ENCODE measurements around the gene MDM1. TPM values are rescaled to one million over a fixed set of nuclear protein-coding genes. Genes with fewer than 3 reads are reported as not detected.
A peak's percentile ranks its signal among the peaks of the same experiment; 100 is the strongest.

Gene MDM1
- total RNA-seq, 3 donors from 2014 or later, result 10.6 to 11.1 (median 11.1) TPM

GRCh38 chr12:68364893-68365725 lies 32.9 kb upstream of the MDM1 start:
- ATAC-seq, result peak; percentile 94 to 95
- Mint-ChIP-seq H3K27me3 (ENCODE audit: low read depth) (no peaks in the 10 kb centered on the region), H3K4me1 (ENCODE audit: low read depth) (peaks cover 66% of the 10 kb centered on the region)

GRCh38 chr12:68364328-68364727 lies 32.2 kb upstream of the MDM1 start:
- H3K27me3 Mint-ChIP-seq (ENCODE audit: low read depth), result no peaks in the 10 kb centered on the region
- H3K9me3 Mint-ChIP-seq, result no peaks in the 10 kb centered on the region
- DNase-seq (no peak), ATAC-seq (no peak)
- no peaks in the 10 kb centered on the region for H3K36me3 Mint-ChIP-seq (ENCODE audit: insufficient read depth)
- peak overlapping the region; percentile 73 for H3K4me3 Mint-ChIP-seq
- H3K4me1 Mint-ChIP-seq (ENCODE audit: low read depth), result peaks cover 64% of the 10 kb centered on the region

More at GRCh38 chr12:68364893-68365725, 32.9 kb upstream of the MDM1 start:
- peak; percentile 54 for DNase-seq
- Mint-ChIP-seq H3K9me3 (no peaks in the 10 kb centered on the region), H3K4me3 (peak overlapping the region; percentile 73), H3K36me3 (ENCODE audit: insufficient read depth) (no peaks in the 10 kb centered on the region)

- H3K4me3 Mint-ChIP-seq, result no peak overlapping the region
- no peaks in the 10 kb centered on the region for H3K9me3 Mint-ChIP-seq
- no peaks in the 10 kb centered on the region for H3K36me3 Mint-ChIP-seq (ENCODE audit: insufficient read depth)
- H3K27me3 Mint-ChIP-seq (ENCODE audit: low read depth), result no peaks in the 10 kb centered on the region
- DNase-seq (no peak), ATAC-seq (no peak)
- peaks cover 50% of the 10 kb centered on the region for H3K4me1 Mint-ChIP-seq (ENCODE audit: low read depth)
These were observed 29.8 kb upstream of the MDM1 start for GRCh38 chr12:68361953-68362352.

GRCh38 chr12:68359674-68360073 lies 27.5 kb upstream of the MDM1 start:
- DNase-seq (no peak), ATAC-seq (no peak)
- no peaks in the 10 kb centered on the region for H3K36me3 Mint-ChIP-seq (ENCODE audit: insufficient read depth)
- H3K27me3 Mint-ChIP-seq (ENCODE audit: low read depth), result no peaks in the 10 kb centered on the region
- H3K4me3 Mint-ChIP-seq, result no peak overlapping the region
- no peaks in the 10 kb centered on the region for H3K9me3 Mint-ChIP-seq
- peaks cover 31% of the 10 kb centered on the region for H3K4me1 Mint-ChIP-seq (ENCODE audit: low read depth)

GRCh38 chr12:68358532-68359485 lies 26.6 kb upstream of the MDM1 start:
- no peak overlapping the region for H3K4me3 Mint-ChIP-seq
- peaks cover 23% of the 10 kb centered on the region for H3K4me1 Mint-ChIP-seq (ENCODE audit: low read depth)
- DNase-seq (peak; percentile 60), ATAC-seq (peak; percentile 83 to 88)
- H3K27me3 Mint-ChIP-seq (ENCODE audit: low read depth), result no peaks in the 10 kb centered on the region
- no peaks in the 10 kb centered on the region for H3K36me3 Mint-ChIP-seq (ENCODE audit: insufficient read depth)
- no peaks in the 10 kb centered on the region for H3K9me3 Mint-ChIP-seq

- no peak for DNase-seq
- no peak for ATAC-seq
- Mint-ChIP-seq H3K4me1 (ENCODE audit: low read depth) (peaks cover 12% of the 10 kb centered on the region), H3K27me3 (ENCODE audit: low read depth) (no peaks in the 10 kb centered on the region), H3K36me3 (ENCODE audit: insufficient read depth) (no peaks in the 10 kb centered on the region), H3K9me3 (no peaks in the 10 kb centered on the region), H3K4me3 (no peak overlapping the region)
These were observed 24.8 kb upstream of the MDM1 start for GRCh38 chr12:68356986-68357385.

GRCh38 chr12:68356060-68356695 lies 24.0 kb upstream of the MDM1 start:
- DNase-seq, result no peak
- Mint-ChIP-seq H3K4me3 (no peak overlapping the region), H3K27me3 (ENCODE audit: low read depth) (no peaks in the 10 kb centered on the region), H3K4me1 (ENCODE audit: low read depth) (peaks cover 11% of the 10 kb centered on the region), H3K9me3 (no peaks in the 10 kb centered on the region), H3K36me3 (ENCODE audit: insufficient read depth) (no peaks in the 10 kb centered on the region)
- no peak for ATAC-seq

GRCh38 chr12:68354977-68355541 lies 22.9 kb upstream of the MDM1 start:
- no peak overlapping the region for H3K4me3 Mint-ChIP-seq

GRCh38 chr12:68352067-68352466 lies 19.9 kb upstream of the MDM1 start:
- no peaks in the 10 kb centered on the region for H3K9me3 Mint-ChIP-seq
- ATAC-seq, result no peak

More at GRCh38 chr12:68354977-68355541, 22.9 kb upstream of the MDM1 start:
- H3K4me1 Mint-ChIP-seq (ENCODE audit: low read depth), result peaks cover 10% of the 10 kb centered on the region
- DNase-seq (no peak), ATAC-seq (no peak)
- H3K9me3 Mint-ChIP-seq, result no peaks in the 10 kb centered on the region
- no peaks in the 10 kb centered on the region for H3K36me3 Mint-ChIP-seq (ENCODE audit: insufficient read depth)
- H3K27me3 Mint-ChIP-seq (ENCODE audit: low read depth), result no peaks in the 10 kb centered on the region

GRCh38 chr12:68350753-68351152 lies 18.6 kb upstream of the MDM1 start:
- no peak for ATAC-seq
- no peak overlapping the region for H3K4me3 Mint-ChIP-seq
- H3K4me1 Mint-ChIP-seq (ENCODE audit: low read depth), result peaks cover 10% of the 10 kb centered on the region

More at GRCh38 chr12:68352067-68352466, 19.9 kb upstream of the MDM1 start:
- no peak for DNase-seq
- Mint-ChIP-seq H3K36me3 (ENCODE audit: insufficient read depth) (no peaks in the 10 kb centered on the region), H3K4me3 (no peak overlapping the region), H3K27me3 (ENCODE audit: low read depth) (no peaks in the 10 kb centered on the region), H3K4me1 (ENCODE audit: low read depth) (peaks cover under 1% of the 10 kb centered on the region)

GRCh38 chr12:68349921-68350606 lies 17.9 kb upstream of the MDM1 start:
- H3K27me3 Mint-ChIP-seq (ENCODE audit: low read depth), result peaks cover 3% of the 10 kb centered on the region
- DNase-seq, result no peak
- H3K9me3 Mint-ChIP-seq, result no peaks in the 10 kb centered on the region
- H3K4me3 Mint-ChIP-seq, result no peak overlapping the region
- H3K4me1 Mint-ChIP-seq (ENCODE audit: low read depth), result peaks cover 15% of the 10 kb centered on the region
- ATAC-seq, result no peak
- no peaks in the 10 kb centered on the region for H3K36me3 Mint-ChIP-seq (ENCODE audit: insufficient read depth)

More at GRCh38 chr12:68350753-68351152, 18.6 kb upstream of the MDM1 start:
- H3K36me3 Mint-ChIP-seq (ENCODE audit: insufficient read depth), result no peaks in the 10 kb centered on the region
- peaks cover 3% of the 10 kb centered on the region for H3K27me3 Mint-ChIP-seq (ENCODE audit: low read depth)
- DNase-seq, result no peak
- no peaks in the 10 kb centered on the region for H3K9me3 Mint-ChIP-seq

GRCh38 chr12:68349220-68349621 lies 17.1 kb upstream of the MDM1 start:
- Mint-ChIP-seq H3K4me1 (ENCODE audit: low read depth) (peaks cover 17% of the 10 kb centered on the region), H3K27me3 (ENCODE audit: low read depth) (peaks cover 3% of the 10 kb centered on the region), H3K9me3 (no peaks in the 10 kb centered on the region), H3K4me3 (no peak overlapping the region), H3K36me3 (ENCODE audit: insufficient read depth) (no peaks in the 10 kb centered on the region)
- DNase-seq (no peak), ATAC-seq (no peak)

GRCh38 chr12:68348419-68348818 lies 16.3 kb upstream of the MDM1 start:
- H3K27me3 Mint-ChIP-seq (ENCODE audit: low read depth), result peaks cover 3% of the 10 kb centered on the region
- H3K36me3 Mint-ChIP-seq (ENCODE audit: insufficient read depth), result no peaks in the 10 kb centered on the region
- H3K4me1 Mint-ChIP-seq (ENCODE audit: low read depth), result peaks cover 17% of the 10 kb centered on the region
- no peak for ATAC-seq
- no peaks in the 10 kb centered on the region for H3K9me3 Mint-ChIP-seq
- H3K4me3 Mint-ChIP-seq, result no peak overlapping the region
- DNase-seq, result no peak
